A549 (cell line): Measurements from ENCODE around the gene DTNB. TPM values are rescaled to one million over a fixed set of nuclear protein-coding genes. Genes with fewer than 3 reads are reported as not detected.
A peak's percentile ranks its signal among the peaks of the same experiment; 100 is the strongest.

Source experiments
- ATAC-seq, 2 experiments: fragments of 200-7000 bp in 1 of 2; fragments of >200 bp in 1 of 2; cut with Nextera tagmentation in 1 of 2; cut with Tn5 transposase in 1 of 2; 3 replicates each; pipeline versions ENCODE4 v1.8.0 to v1.9.1; 2018 to 2020; ENCODE audit warnings: mild to moderate bottlenecking in 1 of 2, moderate library complexity in 1 of 2
- CTCF ChIA-PET: fragments of 300-600 bp; sonication (Branson Sonifier 250); formaldehyde crosslinking; extraction: SDS; loops from one replicate; lab custom pipeline; 2021; ENCODE audit warnings: antibody characterized with exemption, inconsistent platforms; lab: Yijun Ruan, JAX
- POLR2A ChIA-PET: fragments of 350-600 bp; formaldehyde crosslinking; extraction: SDS; loops from one replicate; lab custom pipeline; 2021; ENCODE audit warnings: antibody characterized with exemption, inconsistent platforms; lab: Yijun Ruan, JAX
- DNase-seq, 2 experiments: peaks; one replicate each; pipeline versions ENCODE4 v3.0.0 to v3.0.0-alpha.2; 2011 to 2016; ENCODE audit warnings: low read depth in 1 of 2, low spot score in 1 of 2
- FAIRE-seq: peaks from 2 replicates; lab custom pipeline; 2011; peaks lifted over from hg19 to GRCh38; lab: Jason Lieb, UNC
- H3K27ac ChIP-seq, 2 experiments: fragments of >200 bp; sonication (Bioruptor Twin); formaldehyde crosslinking; 3 replicates each; pipeline ENCODE4 v1.5.1; 2016 to 2017
- H3K4me1 ChIP-seq: fragments of >200 bp; sonication (Bioruptor Twin); formaldehyde crosslinking; 3 replicates; pipeline ENCODE4 v1.6.1; 2016
- H3K4me2 ChIP-seq: fragments of >200 bp; sonication (Bioruptor Twin); formaldehyde crosslinking; 3 replicates; pipeline ENCODE4 v1.6.1; 2016
- H3K4me3 ChIP-seq: fragments of >200 bp; sonication (Bioruptor Twin); formaldehyde crosslinking; 3 replicates; pipeline ENCODE4 v1.5.1; 2016
- H3K9me3 ChIP-seq: fragments of >200 bp; sonication (Bioruptor Twin); formaldehyde crosslinking; 3 replicates; pipeline ENCODE4 v1.6.1; 2016
- ATOH8 ChIP-seq: fragments of 250-450 bp; sonication (Bioruptor Pico); IDR thresholded peaks from 2 replicates; pipeline ENCODE4 v1.5.0; 2020; ENCODE audit warnings: low read depth, mild to moderate bottlenecking, moderate library complexity
- BHLHE40 ChIP-seq: IDR thresholded peaks from 2 replicates; pipeline ENCODE4 v1.6.1; 2012; ENCODE audit warnings: low read depth, low read length, inconsistent platforms
- CEBPB ChIP-seq, 2 experiments: fragments of >200 bp in 1 of 2; sonication (Bioruptor Twin) in 1 of 2; formaldehyde crosslinking in 1 of 2; IDR thresholded peaks; 2 replicates each; pipeline ENCODE4 v1.6.1; 2012 to 2016
- ELK1 ChIP-seq: fragments of 150-350 bp; IDR thresholded peaks from 2 replicates; pipeline ENCODE4 v1.6.1; 2014; ENCODE audit warnings: low read depth, mild to moderate bottlenecking, low read length
- FOSB ChIP-seq: fragments of 250-450 bp; sonication (Bioruptor Pico); IDR thresholded peaks from 2 replicates; pipeline ENCODE4 v1.5.0; 2020; ENCODE audit warnings: mild to moderate bottlenecking, moderate library complexity
- HMGXB4 ChIP-seq: fragments of 250-450 bp; sonication (Bioruptor Pico); IDR thresholded peaks from 2 replicates; pipeline ENCODE4 v1.5.0; 2021; ENCODE audit warnings: mild to moderate bottlenecking, moderate library complexity, borderline replicate concordance
- HOXB13 ChIP-seq: fragments of 250-450 bp; sonication (Bioruptor Pico); IDR thresholded peaks from 2 replicates; pipeline ENCODE4 v1.5.0; 2020; ENCODE audit warnings: low read depth, mild to moderate bottlenecking, moderate library complexity
- MAFK ChIP-seq: fragments of 450-650 bp; IDR thresholded peaks from 2 replicates; pipeline ENCODE4 v1.6.1; 2014; ENCODE audit not compliant: partially characterized antibody
- MAX ChIP-seq: IDR thresholded peaks from 2 replicates; pipeline ENCODE4 v1.6.1; 2012
- MYC ChIP-seq: IDR thresholded peaks from 2 replicates; pipeline ENCODE4 v1.6.1; 2012; ENCODE audit warnings: mild to moderate bottlenecking, inconsistent platforms, low read length, improper control_type of control experiment, borderline replicate concordance
- NFE2L2 ChIP-seq: fragments of 150-350 bp; conservative IDR thresholded peaks from 2 replicates; pipeline ENCODE4 v1.6.1; 2014; ENCODE audit warnings: low read length
- NPAS2 ChIP-seq: fragments of 250-450 bp; sonication (Bioruptor Pico); IDR thresholded peaks from 2 replicates; pipeline ENCODE4 v1.8.0; 2022; ENCODE audit warnings: mild to moderate bottlenecking, moderate library complexity, borderline replicate concordance
- SMC3 ChIP-seq: fragments of >200 bp; sonication (Bioruptor Twin); formaldehyde crosslinking; IDR thresholded peaks from 3 replicates; pipeline ENCODE4 v1.6.1; 2018; ENCODE audit warnings: inconsistent platforms
- ZC3H11A ChIP-seq: fragments of 450-650 bp; IDR thresholded peaks from 2 replicates; pipeline ENCODE4 v1.6.1; 2014; ENCODE audit warnings: antibody characterized with exemption, mild to moderate bottlenecking
- ZFP36 ChIP-seq: fragments of 450-650 bp; IDR thresholded peaks from 2 replicates; pipeline ENCODE4 v1.6.1; 2014; ENCODE audit warnings: borderline replicate concordance; ENCODE audit not compliant: partially characterized antibody
- WGBS: methylation state at CpG from one replicate; pipeline ENCODE4 v1.1.6; 2017; ENCODE audit errors: missing lambda C conversion rate; 5-methylcytosine and 5-hydroxymethylcytosine counted together
- polyA plus RNA-seq, 4 experiments: library from polyadenylated mRNA; depleted of rRNA in 3 of 4; stranded (reverse); fragments of >200 nt; fragmentation: RNase III in 1 of 4; extraction: RNeasy Plus Mini Kit Qiagen cat#74134 plus additional on column Dnase treatment in 1 of 4; gene quantifications; 2 replicates in 3 of 4; 3 replicates in 1 of 4; pipeline ENCODE4 v1.2.3, GENCODE V29; 2011 to 2017

Gene DTNB
- polyA plus RNA-seq, 2 of the 4 experiments (the other 2 are of a cell fraction): 11.2 to 32.6 TPM

GRCh38 chr2:25443766-25444165 is 229.6 kb downstream of the DTNB start:
- CTCF ChIA-PET: interaction anchor here (0.8 to 1.3 kb wide), 5 partner anchors 14 to 82 kb away, joined by 3 to 4 read pairs (median 3); no protein-coding TSS in a partner anchor
- Histone ChIP-seq H3K9me3 (no peaks in the 10 kb centered on the region), H3K4me3 (no peak overlapping the region), H3K4me1 (no peaks in the 10 kb centered on the region), H3K27ac (no peak overlapping the region), H3K4me2 (no peak overlapping the region)
- DNase-seq (no peak), FAIRE-seq (no peak), ATAC-seq (no peak)
- POLR2A ChIA-PET: no interaction called here
- WGBS: 88% methylated on average over 3 of the region's 3 CpGs
- TF ChIP-seq SMC3 (no peak), MAX (no peak)

- DNase-seq: no peak
- ChIA-PET CTCF (interaction anchor here (0.6 kb wide), 2 partner anchors 65 to 86 kb away, joined by 3 read pairs; no protein-coding TSS in a partner anchor), POLR2A (no interaction called here)
- peak; percentile 49 for FAIRE-seq
- Histone ChIP-seq H3K4me2 (no peak overlapping the region), H3K9me3 (no peaks in the 10 kb centered on the region), H3K4me3 (no peak overlapping the region), H3K27ac (no peak overlapping the region), H3K4me1 (no peaks in the 10 kb centered on the region)
- TF ChIP-seq NPAS2 (CRISPR knock-in tag) (no peak), ELK1 (no peak), ZC3H11A (no peak), MYC (no peak), ZFP36 (no peak), HOXB13 (CRISPR knock-in tag) (no peak), CEBPB (IDR thresholded peaks at IDR 0.05) (no peak)
- WGBS: 78% methylated on average over 3 of the region's 3 CpGs
- no peak for ATAC-seq
These were observed 232.0 kb downstream of the DTNB start for GRCh38 chr2:25441353-25441752.

GRCh38 chr2:25438793-25439192 is 234.6 kb downstream of the DTNB start:
- peak; percentile 90 for TF ChIP-seq MAFK
- no peak for TF ChIP-seq HMGXB4 (CRISPR knock-in tag)
- no peak for TF ChIP-seq NFE2L2
- TF ChIP-seq, all 56 proteins: peak for 1

GRCh38 chr2:25437881-25438662 is 235.3 kb downstream of the DTNB start:
- FAIRE-seq (no peak), DNase-seq (no peak), ATAC-seq (no peak)
- Histone ChIP-seq H3K9me3 (peaks cover 3% of the 10 kb centered on the region; the same call in 1 of the 3 replicates), H3K4me1 (no peaks in the 10 kb centered on the region), H3K4me3 (no peak overlapping the region), H3K27ac (no peak overlapping the region), H3K4me2 (no peak overlapping the region)
- ChIA-PET POLR2A (no interaction called here), CTCF (interaction anchor here (1.0 to 2.7 kb wide), 3 partner anchors 8 to 62 kb away, joined by 4 to 13 read pairs (median 4); no protein-coding TSS in a partner anchor)
- 93% methylated on average over 4 of the region's 4 CpGs for WGBS
- no peak for TF ChIP-seq HOXB13 (CRISPR knock-in tag)
- no peak for TF ChIP-seq FOSB (CRISPR knock-in tag)
- TF ChIP-seq ATOH8: no peak
- TF ChIP-seq BHLHE40: no peak

More at GRCh38 chr2:25438793-25439192, 234.6 kb downstream of the DTNB start:
- Histone ChIP-seq H3K4me2 (no peak overlapping the region), H3K4me1 (no peaks in the 10 kb centered on the region), H3K9me3 (peaks cover 3% of the 10 kb centered on the region; the same call in 1 of the 3 replicates), H3K4me3 (no peak overlapping the region), H3K27ac (no peak overlapping the region)
- DNase-seq (no peak), ATAC-seq (no peak), FAIRE-seq (no peak)
- ChIA-PET POLR2A (no interaction called here), CTCF (interaction anchor here (0.7 to 2.7 kb wide), 3 partner anchors 62 to 128 kb away, joined by 3 to 13 read pairs (median 3); no protein-coding TSS in a partner anchor)
- WGBS: 91% methylated on average over 2 of the region's 2 CpGs
